Esophagus squamous epithelium (tissue), 4 donors: Measurements from ENCODE around the gene MSRB1.
"Not testable (repeated sequence)": the region's sequence is repeated elsewhere in the genome, so short reads cannot be mapped to it uniquely, and the experiment has no call there.

Source experiments
- CTCF ChIP-seq, 6 experiments: fragments of 450-650 bp in 4 of 6; fragments of 200-600 bp in 2 of 6; sonication (generic) in 2 of 6; IDR thresholded peaks; one replicate each; pipeline ENCODE4 v1.5.1; 2016 to 2019; ENCODE audit warnings: antibody characterized with exemption in 6 of 6, mild to moderate bottlenecking in 4 of 6, moderate library complexity in 4 of 6
- POLR2A ChIP-seq, 4 donors: fragments of 450-650 bp; IDR thresholded peaks; one replicate each; pipeline ENCODE4 v1.6.1; 2017; ENCODE audit warnings: antibody characterized with exemption in 4 of 4, mild to moderate bottlenecking in 4 of 4, moderate library complexity in 3 of 4

GRCh38 chr16:1939833-1940232 is 3.2 kb downstream of the MSRB1 start:
- not testable (repeated sequence) for TF ChIP-seq CTCF, POLR2A (IDR thresholded peaks at IDR 0.05)
